ENCODE measurements around the gene HSF2.

The HSF2 gene

DNA sequence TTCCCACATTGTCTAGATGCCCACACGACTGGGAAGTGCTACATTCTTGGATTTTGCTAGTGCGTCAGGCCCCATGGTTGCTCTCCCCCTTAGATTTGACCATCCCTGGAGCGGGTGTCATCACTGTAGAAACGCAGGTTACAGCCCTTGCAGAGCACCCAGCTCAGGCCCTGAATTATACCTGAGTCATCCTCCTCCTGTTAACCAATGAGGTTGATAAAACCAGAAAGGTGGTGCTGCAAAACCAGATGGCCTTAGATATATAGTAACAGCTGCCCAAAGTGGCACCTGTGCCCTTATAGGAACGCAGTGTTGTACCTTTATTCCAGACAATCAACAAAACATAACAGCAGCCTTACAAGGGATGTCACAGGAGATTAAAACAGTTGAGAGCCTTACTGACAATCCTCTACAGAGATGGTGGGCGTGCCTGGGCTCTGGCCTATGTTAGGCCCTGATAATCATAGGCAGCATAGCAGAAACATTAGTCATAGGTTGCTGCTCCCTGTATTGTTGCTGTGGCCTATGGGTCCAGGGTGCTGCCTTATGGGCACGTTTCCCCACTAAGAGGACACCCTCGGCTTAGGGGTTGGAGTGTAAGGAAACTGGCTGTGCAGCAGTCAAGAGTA lies 33.6 kb upstream of the HSF2 start:
- DNase-seq (ENCODE audit: low read depth, low spot score) = no peak
- TF ChIP-seq, protein P1, sequence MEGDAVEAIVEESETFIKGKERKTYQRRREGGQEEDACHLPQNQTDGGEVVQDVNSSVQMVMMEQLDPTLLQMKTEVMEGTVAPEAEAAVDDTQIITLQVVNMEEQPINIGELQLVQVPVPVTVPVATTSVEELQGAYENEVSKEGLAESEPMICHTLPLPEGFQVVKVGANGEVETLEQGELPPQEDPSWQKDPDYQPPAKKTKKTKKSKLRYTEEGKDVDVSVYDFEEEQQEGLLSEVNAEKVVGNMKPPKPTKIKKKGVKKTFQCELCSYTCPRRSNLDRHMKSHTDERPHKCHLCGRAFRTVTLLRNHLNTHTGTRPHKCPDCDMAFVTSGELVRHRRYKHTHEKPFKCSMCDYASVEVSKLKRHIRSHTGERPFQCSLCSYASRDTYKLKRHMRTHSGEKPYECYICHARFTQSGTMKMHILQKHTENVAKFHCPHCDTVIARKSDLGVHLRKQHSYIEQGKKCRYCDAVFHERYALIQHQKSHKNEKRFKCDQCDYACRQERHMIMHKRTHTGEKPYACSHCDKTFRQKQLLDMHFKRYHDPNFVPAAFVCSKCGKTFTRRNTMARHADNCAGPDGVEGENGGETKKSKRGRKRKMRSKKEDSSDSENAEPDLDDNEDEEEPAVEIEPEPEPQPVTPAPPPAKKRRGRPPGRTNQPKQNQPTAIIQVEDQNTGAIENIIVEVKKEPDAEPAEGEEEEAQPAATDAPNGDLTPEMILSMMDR (IDR thresholded peaks at IDR 0.05; ENCODE audit: insufficient read depth, low read length, missing control alignments) = no peak
- ChIA-PET CTCF (no interaction called here), POLR2A (no interaction called here)
- no peak overlapping the region for H3K4me3 ChIP-seq (ENCODE audit: low read depth, low read length)

DNA sequence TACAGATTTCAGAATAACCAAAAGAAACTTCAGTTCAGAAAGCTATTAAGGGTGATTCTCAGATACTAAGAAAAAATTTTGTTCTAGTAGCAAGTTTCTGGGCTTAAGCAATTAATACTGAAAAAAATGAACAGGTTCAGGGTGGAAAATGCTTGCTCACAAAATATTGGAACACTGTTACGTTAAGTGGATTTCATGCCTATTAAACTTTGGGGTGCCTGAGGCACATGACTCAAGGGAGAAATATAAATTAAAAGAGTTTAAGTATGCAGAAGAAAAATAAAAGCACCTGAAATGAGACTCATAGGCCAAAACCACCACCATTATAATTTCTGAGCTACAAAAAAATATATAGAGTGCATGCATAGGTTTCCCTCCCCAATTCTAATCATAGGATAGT lies 32.3 kb upstream of the HSF2 start:
- TF ChIP-seq, protein P1 (IDR thresholded peaks at IDR 0.05; ENCODE audit: insufficient read depth, low read length, missing control alignments) = no peak
- ChIA-PET CTCF (no interaction called here), POLR2A (no interaction called here)
- no peak overlapping the region for H3K4me3 ChIP-seq (ENCODE audit: low read depth, low read length)
- DNase-seq (ENCODE audit: low read depth, low spot score) = no peak

GRCh38 chr6:122369536-122369935 lies 29.9 kb upstream of the HSF2 start:
- no peak for DNase-seq (ENCODE audit: low read depth, low spot score)
- POLR2A ChIA-PET = no interaction called here
- no peak overlapping the region for H3K4me3 ChIP-seq (ENCODE audit: low read depth, low read length)
- TF ChIP-seq, protein P1 (IDR thresholded peaks at IDR 0.05; ENCODE audit: insufficient read depth, low read length, missing control alignments) = no peak
- CTCF ChIA-PET = interaction anchor here (1.2 kb wide), 1 partner anchor 12 kb away, joined by 3 read pairs; no protein-coding TSS in a partner anchor

DNA sequence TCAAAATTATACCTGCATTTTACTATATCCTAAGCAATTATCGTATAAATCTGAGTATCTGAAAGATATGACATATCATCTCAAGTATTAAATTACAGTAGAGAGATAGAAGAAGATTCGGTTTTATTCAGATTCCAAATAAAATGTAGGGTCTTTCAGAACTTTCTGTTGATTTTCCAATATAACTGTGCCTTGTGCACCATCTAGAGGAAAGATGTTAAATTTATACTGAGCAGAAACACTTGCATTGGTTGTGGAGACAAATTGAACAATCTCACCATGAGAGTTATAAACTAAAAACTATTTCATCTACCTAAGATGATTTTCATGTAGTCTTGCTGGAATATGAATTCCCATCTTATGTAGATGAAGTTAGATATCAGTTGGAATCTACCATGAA lies 26.8 kb upstream of the HSF2 start:
- CTCF ChIA-PET = interaction anchor here (2.1 kb wide), 1 partner anchor 9 kb away, joined by 11 read pairs; no protein-coding TSS in a partner anchor
- H3K4me3 ChIP-seq (ENCODE audit: low read depth, low read length) = no peak overlapping the region
- POLR2A ChIA-PET = no interaction called here
- no peak for DNase-seq (ENCODE audit: low read depth, low spot score)
- TF ChIP-seq, protein P1 (IDR thresholded peaks at IDR 0.05; ENCODE audit: insufficient read depth, low read length, missing control alignments) = no peak

DNA sequence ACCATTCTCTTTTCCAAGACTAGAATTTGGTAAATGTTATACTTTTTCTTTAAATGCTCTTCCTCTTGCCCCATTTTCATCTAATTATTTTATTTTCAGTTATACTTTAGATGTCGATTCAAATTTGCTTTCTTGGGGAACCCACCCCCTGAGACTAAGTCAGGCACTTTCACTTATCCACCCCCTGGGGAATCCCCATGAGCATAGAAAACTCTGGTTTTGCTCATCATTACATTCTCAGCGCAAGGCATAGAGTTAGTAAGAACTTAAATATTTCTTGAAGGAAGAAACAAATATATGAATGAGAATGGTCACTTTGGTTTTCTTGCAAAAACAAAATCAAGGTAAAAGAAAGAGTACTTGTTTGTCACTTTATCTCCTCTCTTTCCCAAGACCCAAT lies 25.1 kb upstream of the HSF2 start:
- ChIA-PET CTCF (no interaction called here), POLR2A (no interaction called here)
- TF ChIP-seq, protein P1 (IDR thresholded peaks at IDR 0.05; ENCODE audit: insufficient read depth, low read length, missing control alignments) = no peak
- no peak for DNase-seq (ENCODE audit: low read depth, low spot score)
- H3K4me3 ChIP-seq (ENCODE audit: low read depth, low read length) = no peak overlapping the region

- no peak for DNase-seq (ENCODE audit: low read depth, low spot score)
- no peak overlapping the region for H3K4me3 ChIP-seq (ENCODE audit: low read depth, low read length)
- TF ChIP-seq, protein P1 (IDR thresholded peaks at IDR 0.05; ENCODE audit: insufficient read depth, low read length, missing control alignments) = no peak
- ChIA-PET POLR2A (no interaction called here), CTCF (interaction anchor here (0.9 to 1.0 kb wide), 2 partner anchors 98 to 154 kb away, joined by 3 to 4 read pairs; no protein-coding TSS in a partner anchor)
Observed at GRCh38 chr6:122376246-122376645, 23.2 kb upstream of the HSF2 start.
